Measurements from ENCODE around the gene ERC1. TPM values are rescaled to one million over a fixed set of nuclear protein-coding genes. Genes with fewer than 3 reads are reported as not detected.

The ERC1 gene
- total and polyA plus RNA-seq, 4 donors, result 7.4 to 78.2 (median 39.8) TPM

DNA sequence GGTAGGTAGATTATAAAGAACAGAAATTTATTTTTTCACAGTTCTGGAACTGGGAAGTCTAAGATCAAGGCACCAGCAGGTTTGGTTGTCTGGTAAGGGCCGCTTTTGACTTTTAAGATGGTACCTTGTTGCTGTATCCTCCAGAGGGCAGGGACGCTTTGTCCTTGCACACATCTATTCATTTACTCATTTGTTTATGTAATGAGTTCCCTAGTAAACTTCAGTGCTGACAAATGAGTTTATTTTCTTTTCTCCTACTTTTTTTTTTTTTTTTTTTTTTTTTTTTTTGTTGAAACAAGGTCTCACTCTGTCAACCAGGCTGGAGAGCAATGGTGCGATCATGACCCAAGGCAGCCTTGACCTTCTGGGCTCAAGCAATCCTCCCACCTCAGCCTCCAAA is 407.6 kb downstream of the ERC1 start:
- no peaks in the 10 kb centered on the region for H3K9me3 ChIP-seq (ENCODE audit: control insufficient read depth in 4 of 4, insufficient read depth in 3 of 4, low read length in 3 of 4)
- H3K9ac ChIP-seq (ENCODE audit: insufficient read depth in 1 of 2, low read length in 2 of 2), result no peak overlapping the region
- TF ChIP-seq, protein P1, sequence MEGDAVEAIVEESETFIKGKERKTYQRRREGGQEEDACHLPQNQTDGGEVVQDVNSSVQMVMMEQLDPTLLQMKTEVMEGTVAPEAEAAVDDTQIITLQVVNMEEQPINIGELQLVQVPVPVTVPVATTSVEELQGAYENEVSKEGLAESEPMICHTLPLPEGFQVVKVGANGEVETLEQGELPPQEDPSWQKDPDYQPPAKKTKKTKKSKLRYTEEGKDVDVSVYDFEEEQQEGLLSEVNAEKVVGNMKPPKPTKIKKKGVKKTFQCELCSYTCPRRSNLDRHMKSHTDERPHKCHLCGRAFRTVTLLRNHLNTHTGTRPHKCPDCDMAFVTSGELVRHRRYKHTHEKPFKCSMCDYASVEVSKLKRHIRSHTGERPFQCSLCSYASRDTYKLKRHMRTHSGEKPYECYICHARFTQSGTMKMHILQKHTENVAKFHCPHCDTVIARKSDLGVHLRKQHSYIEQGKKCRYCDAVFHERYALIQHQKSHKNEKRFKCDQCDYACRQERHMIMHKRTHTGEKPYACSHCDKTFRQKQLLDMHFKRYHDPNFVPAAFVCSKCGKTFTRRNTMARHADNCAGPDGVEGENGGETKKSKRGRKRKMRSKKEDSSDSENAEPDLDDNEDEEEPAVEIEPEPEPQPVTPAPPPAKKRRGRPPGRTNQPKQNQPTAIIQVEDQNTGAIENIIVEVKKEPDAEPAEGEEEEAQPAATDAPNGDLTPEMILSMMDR (IDR thresholded peaks at IDR 0.05; ENCODE audit: control extremely low read depth, extremely low read depth), result no peak
- DNase-seq (peak in 1 of 3 donors; percentile 30), ATAC-seq (ENCODE audit: insufficient read depth, low FRiP score) (no peak)
- H3K36me3 ChIP-seq (ENCODE audit: control insufficient read depth in 4 of 4, insufficient read depth in 4 of 4, low read length in 4 of 4), result no peaks in the 10 kb centered on the region
- no peak overlapping the region for H3K27ac ChIP-seq (ENCODE audit: low read depth in 1 of 2, low read length in 1 of 2)
- H3K27me3 ChIP-seq (ENCODE audit: control insufficient read depth in 3 of 3, insufficient read depth in 3 of 3, low read length in 2 of 3), result no peaks in the 10 kb centered on the region
- no peaks in the 10 kb centered on the region for H3K4me1 ChIP-seq (ENCODE audit: control insufficient read depth in 5 of 5, insufficient read depth in 5 of 5, low read length in 5 of 5)
- WGBS, 2 donors, result 89 to 92% methylated on average over 3 of the region's 3 CpGs
- H3K4me3 ChIP-seq, result no peak overlapping the region

GRCh38 chr12:1401891-1402290 is 410.9 kb downstream of the ERC1 start:
- Histone ChIP-seq H3K4me3 (no peak overlapping the region), H3K27me3 (ENCODE audit: control insufficient read depth in 3 of 3, insufficient read depth in 3 of 3, low read length in 2 of 3) (no peaks in the 10 kb centered on the region)
- TF ChIP-seq, protein P1 (IDR thresholded peaks at IDR 0.05; ENCODE audit: control extremely low read depth, extremely low read depth), result no peak

DNA sequence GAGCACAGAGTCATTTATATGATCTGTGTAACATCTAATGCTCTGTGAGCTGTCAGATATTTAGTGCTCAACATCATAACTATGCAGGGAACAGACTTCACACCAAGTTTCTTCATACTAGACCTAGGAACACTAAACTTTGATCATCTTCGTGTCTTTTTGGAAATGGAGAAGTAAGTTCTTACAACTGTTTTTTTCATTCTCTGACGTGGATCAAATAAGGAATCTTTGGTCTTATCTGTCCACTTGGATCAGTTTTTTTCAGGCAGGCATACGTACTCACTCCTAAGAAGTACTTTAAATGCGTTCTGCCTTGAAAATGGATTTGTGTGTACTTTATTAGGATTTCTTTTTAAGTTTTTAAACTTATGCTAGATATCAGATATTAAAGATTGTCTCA is 412.4 kb downstream of the ERC1 start:
- no peak for ATAC-seq (ENCODE audit: insufficient read depth, low FRiP score)
- no peak overlapping the region for H3K4me3 ChIP-seq
- no peaks in the 10 kb centered on the region for H3K9me3 ChIP-seq (ENCODE audit: control insufficient read depth in 4 of 4, insufficient read depth in 3 of 4, low read length in 3 of 4)
- H3K27me3 ChIP-seq (ENCODE audit: control insufficient read depth in 3 of 3, insufficient read depth in 3 of 3, low read length in 2 of 3), result no peaks in the 10 kb centered on the region
- H3K4me1 ChIP-seq (ENCODE audit: control insufficient read depth in 5 of 5, insufficient read depth in 5 of 5, low read length in 5 of 5), result no peaks in the 10 kb centered on the region
- no peak overlapping the region for H3K9ac ChIP-seq (ENCODE audit: insufficient read depth in 1 of 2, low read length in 2 of 2)
- peaks cover 0 to 2% (median 0%) of the 10 kb centered on the region in 4 donors for H3K36me3 ChIP-seq (ENCODE audit: control insufficient read depth in 4 of 4, insufficient read depth in 4 of 4, low read length in 4 of 4)
- TF ChIP-seq, protein P1 (IDR thresholded peaks at IDR 0.05; ENCODE audit: control extremely low read depth, extremely low read depth), result no peak
- DNase-seq, result no peak
- 65 to 82% methylated on average over 4 of the region's 4 CpGs for WGBS, 2 donors
- H3K27ac ChIP-seq (ENCODE audit: low read depth in 1 of 2, low read length in 1 of 2), result no peak overlapping the region

More at GRCh38 chr12:1401891-1402290, 410.9 kb downstream of the ERC1 start:
- Histone ChIP-seq H3K9me3 (ENCODE audit: control insufficient read depth in 4 of 4, insufficient read depth in 3 of 4, low read length in 3 of 4) (no peaks in the 10 kb centered on the region), H3K27ac (ENCODE audit: low read depth in 1 of 2, low read length in 1 of 2) (no peak overlapping the region), H3K9ac (ENCODE audit: insufficient read depth in 1 of 2, low read length in 2 of 2) (no peak overlapping the region), H3K4me1 (ENCODE audit: control insufficient read depth in 5 of 5, insufficient read depth in 5 of 5, low read length in 5 of 5) (no peaks in the 10 kb centered on the region), H3K36me3 (ENCODE audit: control insufficient read depth in 4 of 4, insufficient read depth in 4 of 4, low read length in 4 of 4) (no peaks in the 10 kb centered on the region)
- DNase-seq, result no peak
- WGBS, 2 donors, result 96 to 98% methylated on average over 3 of the region's 3 CpGs
- ATAC-seq (ENCODE audit: insufficient read depth, low FRiP score), result no peak

GRCh38 chr12:1405619-1406018 is 414.6 kb downstream of the ERC1 start:
- TF ChIP-seq, protein P1 (IDR thresholded peaks at IDR 0.05; ENCODE audit: control extremely low read depth, extremely low read depth), result no peak
- no peak overlapping the region for H3K27ac ChIP-seq (ENCODE audit: low read depth in 1 of 2, low read length in 1 of 2)
- no peaks in the 10 kb centered on the region for H3K4me1 ChIP-seq (ENCODE audit: control insufficient read depth in 5 of 5, insufficient read depth in 5 of 5, low read length in 5 of 5)
- 96 to 98% methylated on average over 5 of the region's 5 CpGs for WGBS, 2 donors
- no peaks in the 10 kb centered on the region for H3K9me3 ChIP-seq (ENCODE audit: control insufficient read depth in 4 of 4, insufficient read depth in 3 of 4, low read length in 3 of 4)
- ATAC-seq (ENCODE audit: insufficient read depth, low FRiP score) (no peak), DNase-seq (no peak)
- H3K9ac ChIP-seq (ENCODE audit: insufficient read depth in 1 of 2, low read length in 2 of 2), result no peak overlapping the region
- no peak overlapping the region for H3K4me3 ChIP-seq
- H3K36me3 ChIP-seq (ENCODE audit: control insufficient read depth in 4 of 4, insufficient read depth in 4 of 4, low read length in 4 of 4), result peaks cover 0 to 11% (median 3%) of the 10 kb centered on the region in 4 donors
- H3K27me3 ChIP-seq (ENCODE audit: control insufficient read depth in 3 of 3, insufficient read depth in 3 of 3, low read length in 2 of 3), result no peaks in the 10 kb centered on the region

Data from lung (tissue), 12 donors.